Stimulated activated CD4-positive, alpha-beta T cell treated with anti-CD3 and anti-CD28 coated beads, Interleukin-2, amount 100 ng/mL, for 4 hours (primary cell): ENCODE data around the gene RPL32.
A peak's percentile ranks its signal among the peaks of the same experiment; 100 is the strongest.
"Not testable (repeated sequence)": the region's sequence is repeated elsewhere in the genome, so short reads cannot be mapped to it uniquely, and the experiment has no call there.

Experiments
- DNase-seq: peaks from one replicate; pipeline ENCODE4 v3.0.0-alpha.2; 2020; ENCODE audit warnings: low read depth

The RPL32 gene

GRCh38 chr3:12868039-12869034 lies 27.0 kb upstream of the RPL32 start:
- DNase-seq: peak; percentile 29

GRCh38 chr3:12866836-12867235 lies 25.5 kb upstream of the RPL32 start:
- no peak for DNase-seq

GRCh38 chr3:12865271-12865670 lies 23.9 kb upstream of the RPL32 start:
- no peak for DNase-seq

GRCh38 chr3:12862387-12862786 lies 21.0 kb upstream of the RPL32 start:
- DNase-seq: no peak

DNA sequence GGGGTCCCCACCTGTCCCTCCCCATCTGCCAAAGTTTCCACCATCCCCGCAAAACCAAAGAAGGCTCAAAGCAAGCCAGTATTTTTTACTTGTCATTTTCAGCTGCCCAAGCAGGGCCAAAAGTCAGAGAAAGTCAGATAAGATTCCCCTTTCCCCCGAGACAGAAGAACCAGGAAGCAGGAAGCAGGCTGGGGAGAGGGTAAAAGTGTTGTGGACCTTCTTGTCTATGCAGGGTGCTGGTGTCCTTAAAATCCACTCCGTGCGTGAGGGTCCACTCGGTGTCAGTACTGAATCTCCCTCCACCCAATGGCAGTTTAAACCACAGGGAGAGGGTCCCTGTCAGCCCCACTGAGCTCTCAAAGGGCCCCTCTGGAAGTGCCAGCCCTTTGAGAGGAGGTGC lies 20.2 kb upstream of the RPL32 start:
- DNase-seq: no peak

- no peak for DNase-seq
Measured at GRCh38 chr3:12859840-12860239, 18.5 kb upstream of the RPL32 start.

DNA sequence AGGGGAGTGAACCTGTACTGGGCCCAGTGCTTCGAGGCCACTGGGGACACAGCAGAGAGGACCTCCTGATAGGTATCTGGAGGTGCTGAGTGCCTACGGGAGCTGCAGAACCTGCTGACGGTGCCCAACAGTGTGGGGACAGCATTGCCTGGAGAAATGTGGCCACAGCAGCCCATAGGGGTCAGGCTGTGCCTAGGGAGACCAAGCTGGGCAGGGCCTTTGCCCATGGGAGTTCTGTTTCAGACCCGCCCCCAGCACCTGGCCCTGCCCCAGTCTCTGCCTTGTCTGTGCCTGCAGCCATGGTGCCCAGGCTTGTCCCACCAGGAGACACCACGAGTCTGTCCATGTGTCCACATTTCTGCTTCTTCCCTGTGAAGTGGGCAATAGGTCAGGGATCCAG lies 15.3 kb upstream of the RPL32 start:
- no peak for DNase-seq

DNA sequence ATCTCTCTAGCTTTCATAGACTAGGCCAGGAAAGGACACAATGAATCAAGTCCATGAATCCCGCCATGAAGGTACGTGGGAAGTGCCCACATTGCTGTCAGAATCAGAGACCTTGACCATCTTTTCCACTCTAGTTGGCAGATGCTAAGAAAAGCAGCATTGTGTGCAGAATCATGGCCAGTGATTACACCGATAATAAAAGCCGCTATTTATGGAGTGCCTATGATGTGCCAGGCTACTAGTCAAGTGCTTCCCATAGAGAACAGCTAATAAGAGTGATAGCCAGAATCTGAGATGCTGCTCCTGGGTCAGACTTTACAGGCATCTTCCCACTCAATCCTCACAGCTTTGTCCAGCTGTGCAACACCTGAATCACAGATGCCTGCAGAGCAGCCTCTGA lies 13.2 kb upstream of the RPL32 start:
- DNase-seq: no peak

DNA sequence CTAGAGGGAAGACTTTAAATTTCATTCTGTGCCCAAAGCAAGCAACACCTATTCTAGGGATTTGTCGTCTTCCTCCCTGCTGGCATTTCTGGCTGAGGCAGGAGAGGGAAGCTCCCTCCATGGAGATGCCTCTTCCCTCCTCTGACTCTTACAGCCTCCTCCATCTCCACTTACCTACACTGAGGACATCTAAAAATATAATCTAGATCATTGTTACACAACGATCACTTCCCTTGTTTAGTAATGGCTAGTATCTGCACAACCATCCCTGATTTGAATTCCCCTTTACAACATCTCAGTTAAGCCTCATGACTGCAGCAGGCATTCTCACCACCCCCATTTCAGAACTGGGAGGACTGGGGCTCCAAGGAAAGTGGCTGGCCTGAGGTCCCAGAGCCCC lies 12.5 kb upstream of the RPL32 start:
- not testable (repeated sequence) for DNase-seq

DNA sequence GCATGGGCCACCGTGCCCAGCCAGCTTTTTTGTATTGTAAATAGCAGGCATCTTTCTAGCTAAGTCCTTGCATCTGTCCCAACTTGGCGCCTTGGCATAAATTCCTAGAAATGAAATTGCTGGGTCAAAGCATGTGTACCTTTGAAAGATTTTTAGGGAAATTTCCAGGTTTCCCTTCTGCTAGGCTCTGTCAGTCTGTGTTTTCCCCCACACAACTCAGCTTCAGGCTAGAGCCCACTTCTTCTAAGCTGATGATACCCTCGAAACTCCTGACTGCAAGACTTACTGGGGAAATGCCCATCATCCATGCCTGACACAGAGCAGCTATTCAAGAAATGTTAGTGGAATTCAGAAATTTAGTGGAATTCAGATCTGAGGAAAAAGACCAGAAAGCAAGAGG lies 10.8 kb upstream of the RPL32 start:
- no peak for DNase-seq

DNA sequence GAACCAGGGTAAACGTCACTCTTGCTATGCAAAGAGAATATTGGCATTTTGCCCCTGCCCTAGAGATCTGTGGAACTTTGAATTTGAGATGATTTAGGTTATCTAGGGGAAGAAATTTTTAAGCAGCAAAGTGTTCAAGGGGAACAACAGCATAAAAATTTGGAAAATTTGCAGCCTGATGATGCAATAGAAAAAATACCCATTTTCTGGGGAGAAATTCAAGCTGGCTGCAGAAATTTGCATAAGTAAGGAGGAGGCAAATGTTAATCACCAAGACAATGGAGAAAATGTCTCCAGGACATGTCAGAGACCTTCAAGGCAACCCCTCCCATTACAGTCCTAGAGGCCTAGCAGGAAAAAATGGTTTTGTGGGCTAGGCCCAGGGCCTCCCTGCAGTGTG lies 4.4 kb upstream of the RPL32 start:
- DNase-seq: no peak

- no peak for DNase-seq
Measured at GRCh38 chr3:12842469-12842868, 1.1 kb upstream of the RPL32 start.

DNA sequence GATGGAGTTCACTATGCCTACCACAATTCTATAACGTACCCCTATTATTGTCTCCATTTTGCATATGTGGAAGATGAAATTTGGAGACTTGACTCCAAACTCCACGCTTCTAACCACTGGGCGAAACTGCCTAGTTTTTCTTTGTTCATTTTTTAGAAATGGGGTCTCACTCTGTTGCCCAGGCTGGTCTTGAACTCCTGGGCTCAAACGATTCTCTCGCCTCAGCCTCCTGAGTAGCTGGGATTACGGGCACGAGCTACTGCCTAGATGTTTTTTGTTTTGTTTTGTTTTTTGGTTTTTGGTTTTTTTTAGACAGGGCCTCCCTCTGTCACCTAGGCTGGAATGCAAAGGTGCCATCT lies 584 bp upstream of the RPL32 start:
- DNase-seq: no peak

- peak; percentile 16 for DNase-seq
Measured at GRCh38 chr3:12840591-12841148, 695 bp downstream of the RPL32 start.

DNA sequence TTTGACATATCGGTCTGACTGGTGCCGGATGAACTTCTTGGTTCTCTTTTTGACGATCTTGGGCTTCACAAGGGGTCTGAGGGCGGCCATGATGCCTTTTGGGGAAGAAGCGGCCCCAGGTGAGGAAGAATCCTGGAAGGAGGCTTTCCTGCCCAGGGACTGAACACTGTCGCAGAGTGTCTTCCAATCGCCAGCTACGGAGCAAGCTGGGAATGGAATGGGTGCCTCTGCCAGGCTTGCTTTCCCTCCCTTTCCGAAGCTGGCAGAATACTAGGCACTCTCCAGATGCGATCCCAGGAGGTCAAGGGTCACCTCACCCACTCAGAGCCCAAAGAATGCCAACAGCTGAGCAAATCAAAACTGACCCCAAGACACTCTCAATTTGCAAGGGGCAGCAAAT lies 1.2 kb downstream of the RPL32 start:
- DNase-seq: not testable (repeated sequence)

- no peak for DNase-seq
Measured at GRCh38 chr3:12839156-12839946, 2.0 kb downstream of the RPL32 start.

DNA sequence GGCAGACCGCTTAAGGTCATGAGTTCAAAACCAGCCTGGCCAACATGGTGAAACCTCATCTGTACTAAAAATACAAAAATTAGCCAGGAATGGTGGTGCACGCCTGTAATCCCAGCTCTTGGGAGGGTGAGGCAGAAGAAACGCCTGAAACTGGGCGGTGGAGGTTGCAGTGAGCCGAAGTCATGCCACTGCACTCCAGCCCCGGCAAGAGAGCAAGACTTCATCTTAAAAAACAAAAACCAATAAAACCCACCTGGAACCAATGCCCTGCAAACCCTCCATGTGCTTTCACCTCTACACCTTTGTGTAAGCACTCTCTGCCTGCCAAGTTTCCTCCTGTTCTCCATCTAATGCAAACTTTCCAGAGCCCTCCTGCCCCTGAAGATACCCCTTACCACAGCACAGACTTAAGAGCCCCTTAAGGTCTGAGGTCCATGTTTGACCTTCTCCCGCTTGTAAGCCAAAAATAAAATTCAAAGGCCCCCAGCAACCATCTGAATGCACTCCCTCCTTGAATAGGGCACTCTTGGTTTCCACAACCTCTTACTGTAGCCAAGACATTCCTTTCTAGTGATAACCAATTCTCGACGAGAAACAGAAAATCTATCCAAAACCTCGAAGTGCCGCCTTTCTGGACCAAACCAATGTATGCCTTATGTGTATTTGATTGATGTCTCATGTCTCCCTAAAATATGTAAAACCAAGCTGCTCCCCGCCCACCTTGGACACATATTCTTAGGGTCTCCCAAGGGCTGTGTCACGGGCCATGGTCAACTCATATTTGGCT lies 3.0 kb downstream of the RPL32 start:
- no peak for DNase-seq

DNA sequence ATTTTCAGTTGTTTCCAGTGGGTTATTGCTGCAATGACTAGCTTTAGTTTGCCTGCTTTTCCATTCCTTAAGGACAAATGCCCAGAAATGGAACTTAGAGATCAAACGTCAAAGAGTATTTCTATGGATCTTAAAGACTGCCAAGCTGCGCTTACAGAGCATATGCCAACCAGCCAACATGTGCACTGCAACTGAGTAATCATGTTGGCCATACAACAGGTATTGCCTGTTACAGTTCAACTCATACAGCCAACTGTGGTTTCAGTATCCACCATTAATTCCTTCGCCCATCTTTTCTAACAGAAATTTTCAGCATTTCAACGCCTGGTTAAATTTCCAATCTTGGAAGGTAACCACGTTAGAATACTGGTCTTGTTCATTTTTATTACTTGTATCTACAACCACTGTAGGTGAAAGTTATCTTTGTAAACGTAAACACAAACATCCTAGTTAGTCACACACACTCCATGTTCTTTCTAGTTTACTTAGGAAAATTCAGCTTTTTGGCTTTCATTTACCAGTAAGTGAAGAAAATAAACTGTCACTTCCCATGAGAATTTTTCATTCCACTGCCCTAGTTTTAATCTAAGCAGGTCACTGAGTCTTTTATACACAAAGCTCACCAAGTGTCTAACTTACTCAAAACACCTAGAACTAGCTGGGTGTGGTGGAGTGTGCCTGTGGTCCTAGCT lies 3.9 kb downstream of the RPL32 start:
- no peak for DNase-seq

- DNase-seq: no peak
Measured at GRCh38 chr3:12835052-12835665, 6.2 kb downstream of the RPL32 start.

DNA sequence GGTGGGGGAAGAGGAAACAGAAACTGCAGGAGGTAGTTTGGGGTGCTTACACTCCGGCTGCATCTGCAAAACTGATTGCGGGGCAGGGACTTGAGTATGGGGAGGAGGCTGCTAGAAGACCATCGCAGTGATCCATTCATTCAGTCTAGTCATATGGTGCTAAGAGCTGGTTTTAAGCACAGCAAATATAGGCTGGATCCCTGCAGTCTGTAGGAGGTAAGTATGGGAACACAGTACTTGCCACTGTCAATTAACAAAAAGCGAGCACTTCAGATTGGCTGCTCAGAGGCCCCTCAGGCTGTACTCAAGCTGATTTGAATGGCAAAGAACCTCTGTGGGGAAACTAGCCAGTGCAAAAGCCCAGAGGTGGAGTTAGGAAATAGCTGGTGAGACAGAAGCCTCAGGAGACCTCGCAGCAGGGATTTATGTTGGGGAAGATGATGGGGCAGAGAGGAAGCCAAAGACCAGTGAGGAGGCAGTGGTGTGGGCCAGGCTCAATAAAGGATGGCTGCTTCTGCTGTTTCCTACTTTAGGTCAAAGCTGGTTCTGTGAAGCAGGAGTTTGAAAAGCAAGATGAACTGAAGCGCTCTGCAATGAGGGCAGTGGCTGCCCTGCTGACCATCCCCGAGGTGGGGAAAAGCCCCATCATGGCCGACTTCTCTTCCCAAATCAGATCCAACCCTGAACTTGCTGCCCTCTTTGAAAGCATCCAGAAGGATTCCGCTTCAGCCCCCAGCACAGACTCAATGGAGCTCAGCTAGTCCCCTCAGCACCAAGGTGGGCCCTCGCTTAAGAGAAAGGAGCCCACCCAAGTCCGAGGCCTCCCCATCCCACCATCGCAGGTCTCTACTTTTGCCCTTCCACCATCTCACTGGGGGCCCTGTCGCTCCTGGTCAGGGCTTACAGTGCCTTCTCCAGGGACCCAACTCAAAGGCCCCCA lies 7.9 kb downstream of the RPL32 start:
- DNase-seq: no peak
